ENCODE data around the gene STK4. TPM values are rescaled to one million over a fixed set of nuclear protein-coding genes. Genes with fewer than 3 reads are reported as not detected.

The STK4 gene
- total and polyA plus RNA-seq, 3 donors from 2014 or later = 24.9 to 42.7 (median 39.6) TPM

GRCh38 chr20:45100563-45101245 lies 134.4 kb downstream of the STK4 start, which contains the start of gene KCNS1:
TSS of gene KCNS1 (minus strand) at chr20:45101127. CDS start at chr20:45099236, 1,891 bp downstream.
- no peak within 1 kb of the TSS for H3K27ac ChIP-seq
- TF ChIP-seq CTCF (IDR thresholded peaks at IDR 0.05) (no peak), POLR2A (IDR thresholded peaks at IDR 0.05) (no peak)
- H3K9me3 ChIP-seq = no peaks in the 10 kb centered on the region
- H3K36me3 ChIP-seq (ENCODE audit: low read depth, missing control alignments) = no peaks in the 10 kb centered on the region
- H3K4me3 ChIP-seq = peak within 1 kb of the TSS in 1 of 2 donors; percentile 18
- H3K27me3 ChIP-seq = no peaks in the 10 kb centered on the region
- no peak for DNase-seq
- intact Hi-C loops (cut with DNase I; ENCODE audit: low total_unique reads) = no loop called here
- 10 to 19% methylated on average over 3 to 38 of the region's 38 CpGs for WGBS, 2 donors
- H3K4me1 ChIP-seq = no peaks in the 10 kb centered on the region

- H3K27me3 ChIP-seq = no peaks in the 10 kb centered on the region
- H3K4me1 ChIP-seq = no peaks in the 10 kb centered on the region
- no peaks in the 10 kb centered on the region for H3K36me3 ChIP-seq (ENCODE audit: low read depth, missing control alignments)
- peak overlapping the region in 1 of 2 donors; percentile 18 for H3K4me3 ChIP-seq
- 42 to 69% methylated on average over 6 of the region's 6 CpGs for WGBS, 2 donors
- no peak for TF ChIP-seq POLR2A (IDR thresholded peaks at IDR 0.05)
- no peak for TF ChIP-seq CTCF (IDR thresholded peaks at IDR 0.05)
- intact Hi-C loops (cut with DNase I; ENCODE audit: low total_unique reads) = no loop called here
- H3K9me3 ChIP-seq = no peaks in the 10 kb centered on the region
- no peak for DNase-seq
- no peak overlapping the region for H3K27ac ChIP-seq
Measured at GRCh38 chr20:45101333-45101850, 135.1 kb downstream of the STK4 start.

GRCh38 chr20:45103072-45103471 lies 136.8 kb downstream of the STK4 start:
- 83 to 84% methylated on average over 2 of the region's 2 CpGs for WGBS, 2 donors
- intact Hi-C loops (cut with DNase I; ENCODE audit: low total_unique reads) = no loop called here
- H3K27me3 ChIP-seq = no peaks in the 10 kb centered on the region

GRCh38 chr20:45104786-45105185 lies 138.5 kb downstream of the STK4 start:
- TF ChIP-seq CTCF (IDR thresholded peaks at IDR 0.05) (no peak), POLR2A (IDR thresholded peaks at IDR 0.05) (no peak)
- Histone ChIP-seq H3K27me3 (no peaks in the 10 kb centered on the region), H3K36me3 (ENCODE audit: low read depth, missing control alignments) (no peaks in the 10 kb centered on the region), H3K27ac (no peak overlapping the region), H3K9me3 (no peaks in the 10 kb centered on the region), H3K4me1 (no peaks in the 10 kb centered on the region), H3K4me3 (no peak overlapping the region)
- no peak for DNase-seq
- 73 to 82% methylated on average over 5 of the region's 5 CpGs for WGBS, 2 donors
- intact Hi-C loops (cut with DNase I; ENCODE audit: low total_unique reads) = no loop called here

More at GRCh38 chr20:45103072-45103471, 136.8 kb downstream of the STK4 start:
- no peaks in the 10 kb centered on the region for H3K4me1 ChIP-seq
- no peaks in the 10 kb centered on the region for H3K36me3 ChIP-seq (ENCODE audit: low read depth, missing control alignments)
- DNase-seq = no peak
- TF ChIP-seq POLR2A (IDR thresholded peaks at IDR 0.05) (no peak), CTCF (IDR thresholded peaks at IDR 0.05) (no peak)
- H3K27ac ChIP-seq = no peak overlapping the region
- H3K9me3 ChIP-seq = no peaks in the 10 kb centered on the region
- H3K4me3 ChIP-seq = no peak overlapping the region

- no peaks in the 10 kb centered on the region for H3K4me1 ChIP-seq
- WGBS, 2 donors = 85 to 90% methylated on average over 2 of the region's 2 CpGs
- DNase-seq = no peak
- H3K27me3 ChIP-seq = no peaks in the 10 kb centered on the region
- H3K27ac ChIP-seq = no peak overlapping the region
- no peaks in the 10 kb centered on the region for H3K9me3 ChIP-seq
- TF ChIP-seq CTCF (IDR thresholded peaks at IDR 0.05) (no peak), POLR2A (IDR thresholded peaks at IDR 0.05) (no peak)
- no peaks in the 10 kb centered on the region for H3K36me3 ChIP-seq (ENCODE audit: low read depth, missing control alignments)
- H3K4me3 ChIP-seq = no peak overlapping the region
- intact Hi-C loops (cut with DNase I; ENCODE audit: low total_unique reads) = no loop called here
Measured at GRCh38 chr20:45105317-45105716, 139.0 kb downstream of the STK4 start.

All from testis (tissue), 3 donors.